Smooth muscle cell of the brain vasculature (primary cell): ENCODE results near the gene ANP32E.
"Not testable (repeated sequence)": the region's sequence is repeated elsewhere in the genome, so short reads cannot be mapped to it uniquely, and the experiment has no call there.

Experiments used
- DNase-seq: peaks from one replicate; pipeline ENCODE4 v3.0.0-alpha.2; 2012; ENCODE audit warnings: low read depth, low spot score

Gene ANP32E

DNA sequence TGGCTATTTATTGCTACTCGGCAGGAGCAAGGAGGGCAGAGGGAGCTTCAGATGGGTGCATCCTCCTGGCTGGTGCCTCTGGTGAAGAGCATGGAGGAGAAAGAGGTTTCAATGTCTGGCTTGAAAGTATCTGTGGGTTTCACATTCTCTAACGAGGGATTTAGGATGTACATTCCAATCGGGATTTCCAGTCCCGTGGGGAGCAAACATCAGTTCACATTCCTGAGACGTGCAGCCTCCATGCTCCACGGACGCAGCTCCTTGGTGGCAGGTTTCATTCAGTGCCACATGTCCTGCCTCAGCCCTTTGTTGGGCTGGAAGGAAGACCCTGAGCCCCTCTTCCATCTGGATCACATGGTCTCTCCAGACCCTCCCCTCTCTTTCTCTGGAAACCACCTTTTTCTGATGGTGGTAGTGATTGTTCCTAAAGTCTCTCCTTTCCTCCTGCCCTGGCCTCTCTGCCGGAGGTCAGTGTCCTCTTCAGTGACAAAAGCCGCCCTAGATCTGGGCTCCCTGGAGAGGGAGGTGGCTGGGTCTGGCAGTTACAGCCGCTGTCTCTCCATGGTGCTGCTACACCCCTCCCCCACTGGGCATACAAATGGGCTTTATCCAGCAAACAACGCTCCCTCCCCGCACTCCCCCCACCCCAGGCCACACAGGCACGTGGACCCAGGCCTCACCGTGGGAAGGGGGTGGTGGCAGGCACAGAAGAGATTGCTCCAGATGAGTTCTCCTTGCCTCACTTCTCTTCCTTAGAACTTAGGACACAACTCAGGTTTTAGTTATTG is 20.8 kb upstream of the ANP32E start:
- no peak for DNase-seq

GRCh38 chr1:150256198-150256553 is 20.3 kb upstream of the ANP32E start:
- no peak for DNase-seq

- DNase-seq: no peak
Observed at GRCh38 chr1:150249936-150250335, 14.0 kb upstream of the ANP32E start.

- DNase-seq: no peak
Observed at GRCh38 chr1:150243003-150243402, 7.1 kb upstream of the ANP32E start.

DNA sequence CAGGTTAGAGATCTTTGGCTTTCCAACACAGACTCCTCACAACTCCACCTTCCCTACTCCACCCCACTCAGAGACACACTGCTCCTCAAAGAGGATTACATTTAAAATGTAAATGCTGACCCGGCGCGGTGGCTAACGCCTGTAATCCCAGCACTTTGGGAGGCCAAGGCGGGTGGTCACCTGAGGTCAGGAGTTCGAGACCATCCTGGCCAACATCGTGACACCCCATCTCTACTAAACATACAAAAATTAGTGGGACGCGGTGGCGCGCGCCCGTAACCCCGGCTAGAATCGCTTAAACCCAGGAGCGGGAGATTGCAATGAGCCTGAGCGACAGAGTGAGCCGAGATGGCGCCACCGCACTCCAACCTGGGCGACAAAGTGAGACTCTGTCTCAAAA is 1.8 kb upstream of the ANP32E start:
- no peak for DNase-seq

DNA sequence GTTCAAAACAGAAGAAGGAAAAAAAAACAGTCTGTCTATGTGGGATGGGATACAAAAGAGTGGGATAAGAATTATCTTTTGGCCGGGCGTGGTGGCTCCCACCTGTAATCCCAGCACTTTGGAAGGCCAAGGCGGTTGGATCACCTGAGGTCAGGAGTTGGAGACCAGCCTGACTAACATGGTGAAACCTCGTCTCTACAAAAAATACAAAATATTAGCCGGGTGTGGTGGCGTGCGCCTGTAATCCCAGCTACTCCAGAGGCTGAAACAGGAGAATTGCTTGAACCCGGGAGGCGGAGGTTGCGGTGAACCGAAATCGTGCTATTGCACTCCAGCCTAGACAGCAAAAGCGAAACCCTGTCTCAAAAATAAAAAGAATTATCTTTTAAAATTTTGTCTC is 1.3 kb upstream of the ANP32E start:
- DNase-seq: not testable (repeated sequence)

- no peak for DNase-seq
Observed at GRCh38 chr1:150236614-150237100, 745 bp upstream of the ANP32E start.

DNA sequence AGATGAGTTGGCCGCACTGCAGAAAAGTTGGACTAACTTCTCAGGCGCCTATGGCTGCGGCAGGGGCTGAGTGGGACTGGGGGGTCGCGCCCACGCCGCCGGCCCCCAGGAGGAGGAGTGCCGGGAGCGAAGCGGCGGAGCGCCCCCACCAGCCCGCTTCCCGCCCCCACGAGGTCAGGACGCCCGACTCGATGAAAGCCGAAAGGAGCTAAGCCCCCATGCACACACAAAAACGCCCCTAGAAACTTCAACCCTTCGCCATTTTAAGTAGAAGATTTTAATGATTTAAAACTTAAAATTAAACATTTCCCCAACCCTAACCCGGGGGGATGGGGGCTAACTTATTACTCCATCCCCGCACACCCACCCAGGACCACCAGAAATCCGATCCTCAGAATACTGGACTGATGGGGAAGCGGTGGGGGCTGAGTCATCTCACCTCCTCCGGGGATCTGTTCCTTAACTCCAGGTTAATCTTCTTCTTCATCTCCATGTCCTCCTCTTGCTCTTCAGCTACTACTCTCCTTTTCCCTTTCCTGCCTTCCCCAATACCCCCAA is 539 bp downstream of the ANP32E start:
- DNase-seq: no peak

DNA sequence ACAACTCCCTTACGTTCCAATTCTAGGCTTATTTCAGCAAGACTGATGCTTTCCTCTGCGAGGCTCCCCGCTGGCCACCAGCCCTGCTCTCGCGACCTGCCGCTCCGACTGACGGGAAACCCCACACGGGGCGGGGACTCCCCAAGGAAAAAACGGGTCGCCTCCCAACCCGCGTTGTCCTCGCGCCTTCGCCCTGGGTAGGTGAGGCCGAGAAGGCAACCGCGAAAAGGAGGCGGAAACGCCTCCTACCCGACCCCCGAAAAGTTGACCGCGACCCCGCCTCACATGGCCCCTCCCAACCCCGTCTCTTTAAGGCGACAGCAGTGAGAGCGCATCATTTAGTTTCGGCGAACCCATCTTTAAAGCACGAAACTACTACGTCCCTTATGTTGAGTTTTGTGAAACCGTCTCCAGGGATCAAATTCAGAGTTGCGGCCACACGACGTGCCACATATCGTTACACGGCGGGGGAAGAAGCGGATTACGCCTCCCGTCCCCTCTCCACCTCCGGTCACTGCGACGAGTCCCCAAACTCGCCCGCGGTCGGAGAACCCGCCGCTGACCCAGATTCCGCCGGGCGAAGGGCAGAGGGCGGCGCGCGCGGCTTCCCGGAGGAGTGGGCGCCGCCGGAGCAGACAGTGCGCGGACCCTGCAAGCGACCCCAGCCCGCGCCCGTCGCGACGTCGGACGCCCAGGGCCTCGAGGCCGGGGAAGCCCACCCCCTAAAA is 1.2 kb downstream of the ANP32E start:
- no peak for DNase-seq

DNA sequence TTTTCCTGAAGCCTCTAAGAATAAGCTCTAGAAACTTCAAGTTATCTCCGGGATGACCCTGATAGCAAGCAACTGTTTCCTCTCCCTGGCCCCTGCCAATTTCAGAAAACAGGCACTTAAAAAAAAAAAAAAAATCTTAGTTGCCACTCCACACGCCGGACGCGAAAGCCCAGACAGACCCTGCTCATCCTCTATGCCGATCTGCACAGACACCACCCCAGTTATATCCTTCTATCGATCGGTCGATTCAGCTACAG is 1.7 kb downstream of the ANP32E start:
- no peak for DNase-seq

GRCh38 chr1:150233359-150234308 is 2.3 kb downstream of the ANP32E start:
- no peak for DNase-seq

DNA sequence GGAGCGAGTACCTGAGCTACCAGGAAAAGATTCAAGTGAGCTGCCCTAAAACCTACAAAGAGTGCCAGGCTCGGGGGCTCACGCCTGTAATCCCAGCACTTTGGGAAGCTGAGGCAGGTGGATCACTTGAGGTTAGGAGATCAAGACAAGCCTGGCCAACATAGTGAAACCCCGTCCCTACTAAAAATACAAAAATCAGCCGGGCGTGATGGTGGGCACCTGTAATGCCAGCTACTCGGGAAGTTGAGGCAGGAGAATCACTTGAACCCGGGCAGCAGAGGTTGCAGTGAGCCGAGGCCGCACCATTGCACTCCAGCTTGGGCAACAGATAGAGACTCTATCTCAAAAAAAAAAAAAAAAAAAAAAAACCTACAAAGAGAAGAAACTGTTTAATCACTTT is 3.0 kb downstream of the ANP32E start:
- not testable (repeated sequence) for DNase-seq

DNA sequence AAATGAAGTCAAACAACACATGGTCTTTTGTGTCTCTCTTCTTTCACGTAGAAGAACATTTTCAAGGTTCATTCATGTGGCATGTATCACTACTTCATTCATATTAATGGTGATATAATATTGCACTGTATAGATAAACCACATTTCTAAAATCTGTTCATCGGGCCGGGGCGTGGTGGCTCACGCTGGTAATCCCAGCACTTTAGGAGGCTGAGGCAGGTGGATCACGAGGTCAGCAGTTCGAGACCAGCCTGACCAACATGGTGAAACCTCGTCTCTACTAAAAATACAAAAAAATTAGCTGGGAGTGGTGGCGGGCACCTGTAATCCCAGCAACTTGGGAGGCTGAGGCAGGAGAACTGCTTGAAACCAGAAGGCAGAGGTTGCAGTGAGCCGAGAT is 7.7 kb downstream of the ANP32E start:
- DNase-seq: not testable (repeated sequence)

DNA sequence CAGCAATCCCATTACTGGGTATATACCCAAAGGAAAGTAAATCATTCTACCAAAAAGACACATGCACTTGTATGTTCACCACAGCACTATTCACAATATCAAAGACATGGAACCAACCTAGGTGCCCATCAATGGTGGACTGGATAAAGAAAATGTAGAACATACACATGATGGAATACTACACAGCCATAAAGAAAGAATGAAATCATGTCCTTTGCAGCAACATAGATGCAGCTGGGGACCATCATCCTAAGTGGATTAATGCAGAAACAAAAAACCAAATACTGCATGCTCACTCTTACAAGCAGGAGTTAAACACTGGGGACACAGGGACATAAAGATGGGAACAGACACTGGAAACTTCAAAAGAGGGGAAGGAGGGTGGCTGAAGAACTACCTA is 8.7 kb downstream of the ANP32E start:
- DNase-seq: no peak

DNA sequence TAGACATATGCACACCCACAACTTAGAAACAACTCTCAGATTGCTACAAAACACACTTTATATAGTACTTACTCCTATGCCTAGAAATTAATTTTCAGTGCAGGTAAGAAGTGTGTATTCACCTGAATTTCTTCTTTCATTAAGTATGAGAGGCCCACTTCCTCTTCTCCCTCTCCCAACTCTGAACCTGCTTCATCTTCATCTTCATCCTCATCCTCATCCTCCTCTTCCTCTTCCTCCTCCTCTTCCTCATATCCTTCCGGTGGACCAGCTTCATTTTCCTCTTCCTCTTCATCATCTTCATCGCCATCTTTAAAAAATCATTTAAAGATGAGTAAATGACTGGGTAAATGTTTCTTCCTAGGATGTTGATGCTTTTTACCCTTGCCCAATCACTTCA is 9.4 kb downstream of the ANP32E start:
- DNase-seq: no peak

- no peak for DNase-seq
Observed at GRCh38 chr1:150225546-150225945, 10.4 kb downstream of the ANP32E start.

DNA sequence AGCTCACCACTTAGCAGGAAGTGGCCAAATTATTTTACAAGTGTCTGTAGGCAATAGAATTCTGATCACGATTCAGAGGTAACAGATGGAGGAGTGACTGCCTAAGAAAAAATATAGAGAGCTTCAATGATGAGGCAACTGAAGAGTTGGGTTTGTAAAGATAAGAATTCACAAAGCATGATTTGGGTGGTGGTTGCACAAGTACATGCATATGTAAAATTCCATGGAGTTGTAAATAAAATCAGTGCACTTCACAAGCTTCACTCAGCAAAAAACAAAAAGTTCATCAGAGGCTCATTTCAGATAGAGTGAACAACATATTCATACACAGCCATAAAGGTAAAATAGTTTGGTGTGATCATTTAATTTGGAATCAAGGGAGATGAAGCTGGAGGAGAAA is 10.9 kb downstream of the ANP32E start:
- no peak for DNase-seq

GRCh38 chr1:150221552-150221951 is 14.4 kb downstream of the ANP32E start:
- no peak for DNase-seq

DNA sequence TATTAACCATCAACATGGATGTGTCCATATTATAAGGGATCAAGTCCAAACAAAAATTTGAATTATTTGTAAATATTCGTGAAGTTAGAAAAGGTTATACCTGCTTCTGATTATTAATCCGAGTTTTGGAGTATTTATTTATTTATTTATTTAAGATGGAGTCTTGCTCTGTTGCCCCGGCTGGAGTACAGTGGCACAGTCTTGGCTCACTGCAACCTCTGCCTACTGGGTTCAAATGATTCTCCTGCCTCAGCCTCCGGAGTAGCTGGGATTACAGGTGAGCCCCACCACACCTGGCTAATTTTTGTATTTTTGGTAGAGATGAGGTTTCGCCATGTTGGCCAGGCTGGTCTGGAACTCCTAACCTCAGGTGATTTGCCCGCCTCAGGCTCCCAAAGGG is 20.1 kb downstream of the ANP32E start:
- DNase-seq: not testable (repeated sequence)

DNA sequence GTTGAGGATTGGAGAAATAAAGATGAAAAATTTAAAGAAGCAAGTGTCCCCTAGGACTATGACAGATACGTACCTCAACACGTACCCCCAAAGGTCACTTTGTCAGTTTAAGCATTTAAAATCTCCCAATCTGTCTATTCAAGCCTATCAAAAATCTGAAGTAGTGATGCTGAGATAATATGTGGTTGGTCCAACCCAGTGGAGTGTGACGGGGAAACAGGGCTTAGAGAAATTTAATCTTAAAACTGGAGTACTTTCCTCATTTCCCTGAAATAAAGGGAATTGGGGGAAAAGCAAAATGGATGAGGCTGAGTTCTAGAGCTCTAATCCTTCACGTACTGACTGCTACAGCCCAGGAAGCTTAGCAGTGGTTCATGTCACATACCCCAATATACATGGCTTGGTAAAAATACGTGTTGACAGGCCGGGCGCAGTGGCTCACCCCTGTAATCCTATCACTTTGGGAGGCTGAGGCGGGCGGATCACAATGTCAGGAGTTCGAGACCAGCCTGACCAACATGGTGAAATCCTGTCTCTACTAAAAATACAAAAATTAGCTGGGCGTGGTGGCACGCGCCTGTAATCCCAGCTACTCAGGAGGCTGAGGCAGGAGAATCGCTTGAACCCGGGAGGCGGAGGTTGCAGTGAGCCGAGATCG is 21.7 kb downstream of the ANP32E start:
- not testable (repeated sequence) for DNase-seq
